GM12874 (cell line): ENCODE measurements around the gene MGST2.

Experiments used
- TF ChIP-seq, protein P1 (sequence below): IDR thresholded peaks from 2 replicates; pipeline ENCODE4 v1.5.1; 2011; ENCODE audit warnings: low read depth, mild to moderate bottlenecking, control low read depth, low read length, moderate library complexity; ENCODE audit not compliant: insufficient read depth

MGST2 gene

DNA sequence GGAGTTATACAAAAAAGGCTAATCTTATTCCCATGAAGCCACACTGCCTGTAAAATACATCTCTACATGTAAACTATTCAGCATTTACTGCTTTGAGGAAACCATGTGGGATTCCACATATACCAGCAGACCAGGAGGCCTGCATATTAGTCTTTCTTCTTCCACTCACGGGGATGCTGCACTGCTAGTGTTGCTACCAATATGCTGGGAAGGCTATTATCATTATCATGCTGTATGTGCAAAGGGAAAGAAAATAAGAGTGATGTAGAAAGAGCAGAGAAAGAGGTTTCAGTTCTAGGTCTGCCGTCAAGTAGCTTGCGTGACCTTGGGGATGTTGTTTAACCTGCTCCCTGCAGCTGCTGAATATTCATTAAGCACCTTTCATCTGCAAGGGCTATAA lies 61.0 kb downstream of the MGST2 start:
- TF ChIP-seq, protein P1, sequence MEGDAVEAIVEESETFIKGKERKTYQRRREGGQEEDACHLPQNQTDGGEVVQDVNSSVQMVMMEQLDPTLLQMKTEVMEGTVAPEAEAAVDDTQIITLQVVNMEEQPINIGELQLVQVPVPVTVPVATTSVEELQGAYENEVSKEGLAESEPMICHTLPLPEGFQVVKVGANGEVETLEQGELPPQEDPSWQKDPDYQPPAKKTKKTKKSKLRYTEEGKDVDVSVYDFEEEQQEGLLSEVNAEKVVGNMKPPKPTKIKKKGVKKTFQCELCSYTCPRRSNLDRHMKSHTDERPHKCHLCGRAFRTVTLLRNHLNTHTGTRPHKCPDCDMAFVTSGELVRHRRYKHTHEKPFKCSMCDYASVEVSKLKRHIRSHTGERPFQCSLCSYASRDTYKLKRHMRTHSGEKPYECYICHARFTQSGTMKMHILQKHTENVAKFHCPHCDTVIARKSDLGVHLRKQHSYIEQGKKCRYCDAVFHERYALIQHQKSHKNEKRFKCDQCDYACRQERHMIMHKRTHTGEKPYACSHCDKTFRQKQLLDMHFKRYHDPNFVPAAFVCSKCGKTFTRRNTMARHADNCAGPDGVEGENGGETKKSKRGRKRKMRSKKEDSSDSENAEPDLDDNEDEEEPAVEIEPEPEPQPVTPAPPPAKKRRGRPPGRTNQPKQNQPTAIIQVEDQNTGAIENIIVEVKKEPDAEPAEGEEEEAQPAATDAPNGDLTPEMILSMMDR, result no peak

DNA sequence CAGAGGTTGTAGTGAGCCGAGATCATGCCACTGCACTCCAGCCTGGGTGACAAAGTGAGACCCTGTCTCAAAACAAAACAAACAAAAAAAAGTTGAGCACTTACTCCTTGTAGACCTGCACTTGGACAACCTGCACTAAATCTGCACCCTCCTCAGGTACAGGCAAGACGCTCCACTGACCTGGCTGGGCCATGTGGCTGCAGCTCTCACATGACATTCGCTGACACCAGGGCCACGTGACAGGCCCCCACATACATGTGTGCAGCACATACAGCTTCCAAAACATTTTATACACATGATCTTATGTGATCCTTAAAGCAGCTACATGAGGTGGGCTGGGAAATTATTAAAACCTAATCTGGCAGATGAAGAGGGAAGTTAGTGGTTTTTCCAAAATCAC lies 62.5 kb downstream of the MGST2 start:
- TF ChIP-seq, protein P1, result no peak

DNA sequence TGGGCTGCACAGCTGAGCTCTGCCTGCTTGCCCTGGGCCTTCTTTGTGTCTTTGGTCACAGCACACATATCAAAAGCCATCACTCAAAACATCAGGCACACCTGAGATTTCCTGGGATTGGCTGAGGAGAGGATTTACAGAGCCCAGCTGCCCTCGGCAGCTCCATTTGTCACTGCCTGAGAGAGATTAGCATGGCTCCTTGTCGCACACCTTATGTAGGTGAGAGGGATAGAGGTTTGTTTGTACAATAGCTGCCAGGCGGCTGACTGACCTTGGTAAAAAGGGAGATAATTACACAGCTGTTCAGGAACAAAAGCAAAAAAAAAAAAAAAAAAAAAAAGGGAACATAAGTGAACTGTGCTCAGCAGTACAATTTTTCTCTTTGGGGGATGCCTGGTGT lies 63.2 kb downstream of the MGST2 start:
- TF ChIP-seq, protein P1, result no peak

DNA sequence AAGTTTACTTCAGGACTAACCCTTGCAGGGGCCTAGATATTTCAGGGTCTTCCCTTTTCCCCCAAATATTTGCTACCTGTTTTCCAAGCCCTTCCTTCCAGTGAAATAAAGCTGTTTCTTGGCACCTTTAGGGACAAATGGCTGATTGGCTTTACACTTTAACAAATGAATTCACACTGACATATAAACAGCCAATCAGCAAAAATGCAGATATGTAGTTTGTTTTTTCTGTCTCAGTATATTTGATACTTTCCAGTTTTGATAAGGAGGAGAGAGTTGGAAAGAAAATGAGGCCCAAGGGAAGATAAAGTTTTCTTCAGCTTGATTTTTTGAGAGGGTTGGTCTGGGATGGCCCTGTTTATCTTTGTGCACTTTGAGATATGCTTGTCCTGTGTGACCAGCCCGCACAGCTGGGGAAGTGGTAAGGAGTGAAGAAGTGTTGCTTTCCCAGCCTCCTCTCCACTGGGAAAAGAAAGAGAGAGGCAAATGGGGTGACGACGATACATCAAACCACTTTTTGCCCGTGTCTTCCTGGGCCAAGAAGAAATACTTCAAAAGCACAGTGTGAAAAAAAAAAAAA lies 67.5 kb downstream of the MGST2 start:
- TF ChIP-seq, protein P1, result no peak

DNA sequence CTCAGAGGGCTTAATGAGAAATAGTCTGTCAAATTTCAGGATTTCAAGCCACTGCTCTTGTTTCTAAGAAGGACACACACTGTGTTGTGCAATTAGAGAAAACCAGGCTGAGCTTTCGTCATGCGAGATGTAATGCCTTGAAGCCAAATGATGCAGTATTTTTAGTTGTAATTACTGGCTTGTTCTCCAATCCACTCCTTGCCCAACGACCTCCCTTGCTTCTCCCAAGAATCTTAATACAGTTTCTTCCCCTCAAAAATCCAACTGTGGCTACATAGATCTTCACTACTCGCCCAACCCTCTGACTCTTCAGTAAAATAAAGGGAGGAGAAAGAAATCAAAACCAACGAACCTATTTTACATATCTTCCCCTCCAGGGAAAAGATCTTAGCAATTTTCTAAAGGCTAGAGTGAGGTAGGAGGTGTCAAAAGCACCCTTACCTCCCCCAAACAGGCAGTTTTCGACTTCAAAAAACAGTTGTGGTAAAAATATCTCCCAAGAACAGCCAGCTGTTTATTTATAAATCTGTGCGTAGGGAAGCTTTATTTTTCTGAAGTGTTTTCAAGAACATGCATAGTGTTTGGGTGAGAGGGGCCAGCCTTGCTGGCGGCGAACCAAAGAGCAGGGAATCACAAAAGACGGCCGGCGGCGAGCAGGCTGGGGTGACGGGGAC lies 68.7 kb downstream of the MGST2 start:
- TF ChIP-seq, protein P1, result no peak

DNA sequence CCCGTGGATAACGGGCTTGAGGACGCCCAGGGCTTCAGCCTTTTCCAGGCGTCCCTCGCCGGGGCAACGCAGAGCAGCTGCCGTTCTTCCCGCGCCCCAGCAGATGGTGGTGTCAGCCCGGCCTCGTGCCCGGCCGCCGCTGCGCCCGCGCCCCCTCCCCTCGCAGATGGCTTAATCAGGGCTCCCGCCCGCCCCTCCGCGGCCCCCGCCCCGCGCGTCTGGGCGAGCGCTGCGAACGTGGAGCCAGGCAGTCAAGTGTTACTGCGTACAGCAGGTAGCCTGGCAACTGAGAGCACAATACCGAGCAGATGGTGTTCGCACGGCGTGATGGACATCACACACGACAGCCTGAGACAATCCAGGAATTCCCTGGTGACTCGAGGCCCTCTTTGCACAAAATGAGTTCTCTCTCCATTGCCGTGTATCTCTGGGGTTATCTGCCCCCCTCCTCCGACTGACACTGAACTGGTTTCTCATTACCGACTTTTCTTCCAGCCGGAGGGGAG lies 69.3 kb downstream of the MGST2 start:
- TF ChIP-seq, protein P1, result peak; percentile 50

DNA sequence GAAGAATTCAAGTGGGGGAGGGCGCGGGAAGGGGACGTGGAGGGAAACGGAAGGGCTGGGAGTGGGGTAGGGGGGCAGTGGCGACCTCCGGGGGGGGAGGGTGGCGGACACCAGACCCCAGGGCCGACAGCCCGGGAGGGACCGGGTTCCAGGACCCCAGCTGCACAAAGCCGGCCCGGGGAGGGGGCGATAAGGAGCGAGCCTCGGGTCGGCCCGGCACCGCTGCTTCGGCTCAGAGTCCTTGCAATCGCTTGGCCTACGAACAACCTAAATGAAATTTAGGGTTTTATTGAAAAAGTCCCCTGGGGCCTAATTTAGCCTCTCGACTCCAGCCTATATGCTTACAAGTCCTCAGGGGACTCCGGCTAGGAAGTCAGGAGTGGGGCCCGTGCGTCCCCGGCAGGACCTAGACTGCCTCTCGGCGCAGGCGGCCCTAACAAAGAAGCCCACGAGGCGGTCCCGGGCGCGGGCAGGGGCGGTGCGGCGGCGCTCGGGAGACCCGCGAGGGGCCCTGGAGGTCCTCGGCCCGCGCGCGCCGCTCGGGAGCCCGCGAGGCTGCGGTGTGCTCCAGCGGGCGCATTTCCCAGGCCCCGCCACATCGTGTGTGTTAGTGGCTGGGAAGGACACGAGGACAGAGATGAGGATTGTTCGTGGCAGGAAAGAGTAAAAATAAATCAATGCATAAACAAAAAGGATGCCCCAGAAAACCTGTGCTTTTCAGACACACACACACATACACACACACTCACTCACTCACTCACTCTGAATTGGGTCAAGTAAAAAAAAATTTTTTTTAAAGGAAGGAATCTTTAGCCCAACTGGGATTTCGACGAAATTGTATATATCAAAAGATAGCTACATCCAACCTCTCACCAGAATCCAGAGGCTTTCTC lies 70.0 kb downstream of the MGST2 start:
- TF ChIP-seq, protein P1, result no peak
